MM.1S (cell line): ENCODE results near the gene GRAP.

Source experiments
- DNase-seq: peaks from one replicate; pipeline ENCODE4 v3.0.0-alpha.2; 2015
- H2AFZ ChIP-seq: fragments of 300-600 bp; sonication (generic); 2 replicates; pipeline ENCODE4 v1.6.0; 2016; ENCODE audit warnings: antibody characterized with exemption, low read length
- H3F3A ChIP-seq: fragments of 300-600 bp; sonication (generic); 2 replicates; pipeline ENCODE4 v1.6.1; 2016; ENCODE audit warnings: mild to moderate bottlenecking, antibody characterized with exemption, low read length, moderate library complexity, mixed read lengths; ENCODE audit not compliant: insufficient read depth
- H3K27ac ChIP-seq: fragments of 300-600 bp; sonication (generic); 2 replicates; pipeline ENCODE4 v1.5.1; 2016; ENCODE audit warnings: mild to moderate bottlenecking, low read length
- H3K27me3 ChIP-seq: fragments of 300-600 bp; sonication (generic); replicated peaks from 2 replicates; pipeline ENCODE4 v1.6.0; 2016; ENCODE audit warnings: low read length; ENCODE audit not compliant: insufficient read depth
- H3K36me3 ChIP-seq: fragments of 300-600 bp; sonication (generic); replicated peaks from 2 replicates; pipeline ENCODE4 v1.6.1; 2016; ENCODE audit warnings: mild to moderate bottlenecking, low read length, mixed read lengths; ENCODE audit not compliant: insufficient read depth
- H3K4me1 ChIP-seq: fragments of 300-600 bp; sonication (generic); 2 replicates; pipeline ENCODE4 v1.6.1; 2016; ENCODE audit warnings: low read length, mixed read lengths
- H3K4me2 ChIP-seq: fragments of 300-600 bp; sonication (generic); 2 replicates; pipeline ENCODE4 v1.6.0; 2016; ENCODE audit warnings: low read depth, low read length
- H3K4me3 ChIP-seq: fragments of 300-600 bp; sonication (generic); 2 replicates; pipeline ENCODE4 v1.5.1; 2016; ENCODE audit warnings: low read length, mixed read lengths
- H3K79me2 ChIP-seq: fragments of 300-600 bp; sonication (generic); 2 replicates; pipeline ENCODE4 v1.6.1; 2016; ENCODE audit warnings: mixed run types, low read length, mixed read lengths
- H3K9ac ChIP-seq: fragments of 300-600 bp; sonication (generic); 2 replicates; pipeline ENCODE4 v1.6.1; 2016; ENCODE audit warnings: low read length, mixed read lengths
- H3K9me2 ChIP-seq: fragments of 300-600 bp; sonication (generic); replicated peaks from 2 replicates; pipeline ENCODE4 v1.6.1; 2016; ENCODE audit warnings: mild to moderate bottlenecking, low read length, mixed read lengths; ENCODE audit not compliant: insufficient read depth
- H3K9me3 ChIP-seq: fragments of 300-600 bp; sonication (generic); replicated peaks from 2 replicates; pipeline ENCODE4 v1.6.1; 2016; ENCODE audit warnings: mild to moderate bottlenecking, low read length, mixed read lengths; ENCODE audit not compliant: insufficient read depth
- H4K20me1 ChIP-seq: fragments of 300-600 bp; sonication (generic); 2 replicates; pipeline ENCODE4 v1.6.1; 2016; ENCODE audit warnings: mild to moderate bottlenecking, low read length, moderate library complexity, mixed read lengths; ENCODE audit not compliant: insufficient read depth
- CTCF ChIP-seq: fragments of 300-600 bp; sonication (generic); IDR thresholded peaks from 2 replicates; pipeline ENCODE4 v1.5.1; 2016; ENCODE audit warnings: antibody characterized with exemption, low read length, mixed read lengths
- EZH2 ChIP-seq: fragments of 300-600 bp; sonication (generic); optimal IDR thresholded peaks from 2 replicates; pipeline ENCODE3; 2017; ENCODE audit warnings: low read depth, mild to moderate bottlenecking, antibody characterized with exemption, low read length, mixed read lengths
- EZH2phosphoT487 ChIP-seq: fragments of 300-600 bp; sonication (generic); IDR thresholded peaks from 2 replicates; pipeline ENCODE4 v1.6.1; 2018; ENCODE audit warnings: antibody characterized with exemption, low read length

GRAP gene

DNA sequence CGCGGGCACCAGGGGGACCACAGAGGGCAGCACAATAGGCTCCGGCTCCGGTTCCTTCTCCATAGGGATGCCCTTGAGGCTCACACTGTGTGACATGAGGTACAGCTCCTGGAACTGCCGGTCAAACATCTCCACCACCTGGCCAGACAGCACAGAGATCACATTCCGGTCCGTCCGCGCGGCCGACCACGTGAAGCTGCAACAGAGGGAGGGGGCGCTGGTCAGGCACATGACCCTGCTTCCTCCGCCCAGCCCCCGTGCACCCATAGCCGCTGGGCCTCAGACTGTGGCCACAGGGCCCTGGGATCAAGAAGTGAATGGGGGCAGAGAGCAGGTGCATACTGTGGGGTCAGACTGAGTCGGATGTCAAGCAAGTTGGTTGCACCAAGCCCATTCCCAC lies 68.1 kb downstream of the GRAP start:
- Histone ChIP-seq H3K9ac (no peak overlapping the region), H4K20me1 (no peaks in the 10 kb centered on the region), H2AFZ (no peak overlapping the region), H3K4me2 (no peak overlapping the region), H3K4me3 (no peak overlapping the region), H3K27ac (no peak overlapping the region), H3K36me3 (no peaks in the 10 kb centered on the region), H3K9me2 (no peaks in the 10 kb centered on the region), H3K27me3 (no peaks in the 10 kb centered on the region), H3K4me1 (no peaks in the 10 kb centered on the region), H3F3A (no peaks in the 10 kb centered on the region), H3K9me3 (no peaks in the 10 kb centered on the region), H3K79me2 (no peaks in the 10 kb centered on the region)
- no peak for DNase-seq
- TF ChIP-seq EZH2phosphoT487 (no peak), EZH2 (no peak), CTCF (no peak)

- Histone ChIP-seq H3K4me3 (no peak overlapping the region), H2AFZ (no peak overlapping the region), H3F3A (no peaks in the 10 kb centered on the region), H3K9me3 (no peaks in the 10 kb centered on the region), H4K20me1 (no peaks in the 10 kb centered on the region), H3K79me2 (no peaks in the 10 kb centered on the region), H3K4me1 (no peaks in the 10 kb centered on the region), H3K9me2 (no peaks in the 10 kb centered on the region), H3K27me3 (no peaks in the 10 kb centered on the region), H3K27ac (no peak overlapping the region), H3K9ac (no peak overlapping the region), H3K36me3 (no peaks in the 10 kb centered on the region), H3K4me2 (no peak overlapping the region)
- no peak for TF ChIP-seq CTCF
- no peak for TF ChIP-seq EZH2phosphoT487
- TF ChIP-seq EZH2, result no peak
- no peak for DNase-seq
These were observed 68.7 kb downstream of the GRAP start for GRCh38 chr17:18978050-18978449.

GRCh38 chr17:18977646-18978045 lies 69.1 kb downstream of the GRAP start:
- H2AFZ ChIP-seq, result no peak overlapping the region
- H3K79me2 ChIP-seq, result no peaks in the 10 kb centered on the region
- H3K27me3 ChIP-seq, result no peaks in the 10 kb centered on the region
- no peaks in the 10 kb centered on the region for H4K20me1 ChIP-seq
- no peak overlapping the region for H3K27ac ChIP-seq
- no peak overlapping the region for H3K4me2 ChIP-seq
- no peaks in the 10 kb centered on the region for H3K9me2 ChIP-seq
- DNase-seq, result no peak
- H3K4me1 ChIP-seq, result no peaks in the 10 kb centered on the region
- H3K9ac ChIP-seq, result no peak overlapping the region
- no peaks in the 10 kb centered on the region for H3K9me3 ChIP-seq
- H3F3A ChIP-seq, result no peaks in the 10 kb centered on the region
- H3K36me3 ChIP-seq, result no peaks in the 10 kb centered on the region
- TF ChIP-seq CTCF, result no peak
- no peak for TF ChIP-seq EZH2
- TF ChIP-seq EZH2phosphoT487, result no peak
- no peak overlapping the region for H3K4me3 ChIP-seq
